ENCODE data around the gene ZC3HAV1L.

GRCh38 chr7:139016931-139017511 is 18.8 kb downstream of the ZC3HAV1L start:
- TF ChIP-seq EZH2phosphoT487 (IDR thresholded peaks at IDR 0.05; ENCODE audit: insufficient read depth, low read depth), result no peak
- TF ChIP-seq EZH2 (IDR thresholded peaks at IDR 0.05; ENCODE audit: insufficient read depth, poor library complexity, severe bottlenecking), result no peak
